ENCODE measurements around the gene REM1.

The REM1 gene

DNA sequence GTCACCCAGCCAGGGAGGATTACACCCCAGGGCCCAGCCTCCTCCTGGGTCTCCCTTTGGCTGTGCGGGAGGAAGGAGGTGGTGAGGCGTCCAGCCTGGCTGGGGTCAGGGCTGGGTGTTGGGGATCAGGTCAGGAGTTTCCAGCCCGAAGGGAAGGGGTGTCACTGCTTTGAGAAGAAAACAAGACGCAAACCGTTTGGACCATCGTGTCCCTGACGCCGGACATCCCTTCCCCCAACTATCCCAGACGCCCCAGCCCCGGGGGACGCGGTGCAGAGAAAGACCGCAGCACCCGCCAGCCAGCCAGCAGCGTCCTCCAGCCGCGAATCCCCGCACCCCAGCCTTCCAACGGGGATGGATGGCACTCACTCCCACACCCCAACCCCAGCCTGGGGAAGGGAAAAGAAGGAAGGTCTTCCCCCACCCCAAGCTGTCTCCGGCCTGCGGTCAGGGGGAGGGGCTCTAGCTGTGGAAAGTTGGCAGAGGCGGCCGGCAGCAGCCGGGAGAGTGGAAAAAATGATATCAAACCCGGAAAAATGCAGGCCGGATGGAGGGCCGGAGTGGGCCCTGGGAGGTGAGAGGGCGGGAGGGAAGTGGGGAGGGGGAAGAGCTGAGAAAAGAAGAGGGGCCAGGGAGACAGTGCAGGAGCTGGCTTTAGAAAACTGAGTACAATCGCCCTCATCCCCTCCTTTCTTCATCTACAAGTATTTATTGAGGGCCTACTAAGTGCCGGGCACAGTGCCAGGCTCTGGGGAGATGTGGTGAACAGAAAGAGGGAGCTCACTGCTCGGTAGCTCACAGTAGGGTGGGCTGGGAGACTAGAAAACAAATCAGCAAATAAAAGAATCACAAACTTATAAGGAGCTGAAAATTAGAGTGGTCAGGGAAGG is 10.6 kb downstream of the REM1 start:
- DNase-seq: no peak

DNA sequence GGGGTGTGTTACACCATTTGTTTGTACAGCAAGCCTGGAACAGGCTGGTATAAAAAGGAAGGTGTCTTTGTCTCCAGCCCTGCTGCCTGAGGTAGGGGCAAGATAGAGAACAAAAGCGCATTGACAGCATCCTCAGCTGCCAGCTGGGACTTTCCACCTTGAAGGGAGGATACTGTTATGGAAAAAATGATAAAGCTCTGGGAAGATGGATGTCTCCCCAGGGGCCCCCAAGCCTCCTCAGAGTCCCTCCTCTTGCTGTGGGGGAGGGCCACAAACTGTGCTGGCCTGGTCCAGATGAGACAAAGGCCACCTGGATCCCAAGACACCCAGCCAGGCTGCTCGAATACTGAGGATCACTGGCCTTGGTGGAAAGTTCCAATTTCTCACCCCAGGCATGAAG is 13.0 kb downstream of the REM1 start:
- DNase-seq: no peak

DNA sequence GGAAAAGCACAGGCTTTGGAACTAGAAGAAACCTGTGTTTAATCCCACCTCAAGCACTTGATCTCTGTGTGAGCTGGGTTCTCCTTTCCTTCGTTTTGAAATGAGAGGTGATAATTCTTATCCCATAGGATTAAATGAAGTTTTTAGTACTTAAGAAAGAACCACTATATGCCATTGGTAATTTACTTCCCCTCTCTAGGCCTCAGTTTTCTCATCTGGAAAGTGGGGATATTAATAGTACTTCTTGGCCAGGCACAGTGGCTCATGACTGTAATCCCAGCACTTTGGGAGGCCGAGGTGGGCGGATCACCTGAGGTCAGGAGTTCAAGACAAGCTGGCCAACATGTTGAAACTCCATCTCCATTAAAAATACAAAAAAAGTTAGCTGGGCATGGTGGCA is 14.1 kb downstream of the REM1 start:
- no peak for DNase-seq

DNA sequence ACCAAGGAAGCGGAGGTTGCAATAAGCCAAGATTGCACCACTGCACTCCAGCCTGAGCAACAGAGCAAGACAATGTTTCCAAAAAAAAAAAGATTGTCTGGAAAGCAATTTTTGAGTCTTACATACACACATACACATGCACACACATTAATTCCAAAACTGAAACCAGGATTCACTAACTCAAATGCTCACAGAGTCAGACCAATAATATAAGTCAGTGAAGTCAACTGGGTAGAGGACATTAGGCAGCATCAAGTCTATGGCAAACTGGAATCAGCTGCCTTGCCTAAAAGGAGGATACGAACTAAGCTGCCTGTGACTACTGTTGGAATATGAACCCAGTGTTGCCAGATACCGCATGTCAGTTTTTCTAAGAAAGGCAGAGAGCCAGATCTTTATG is 15.7 kb downstream of the REM1 start:
- no peak for DNase-seq

DNA sequence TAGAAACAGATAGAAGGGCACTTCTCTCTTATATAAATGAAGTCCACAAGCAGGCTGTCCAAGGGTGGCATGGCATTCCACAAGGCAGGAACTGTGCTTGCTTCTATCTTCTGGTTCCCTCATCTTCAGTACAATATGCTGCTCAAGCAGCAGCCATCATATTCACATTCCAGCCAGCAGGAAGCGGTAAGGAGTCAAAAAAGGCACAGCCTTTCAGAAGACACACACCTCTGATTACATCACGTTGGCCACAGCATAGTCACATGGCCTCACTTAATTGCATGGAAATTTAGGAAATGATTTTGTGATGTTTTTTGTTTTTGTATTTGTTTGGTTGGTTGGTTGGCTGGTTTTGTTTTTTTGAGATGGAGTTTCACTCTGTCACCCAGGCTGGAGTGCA is 19.0 kb downstream of the REM1 start:
- DNase-seq: peak; percentile 26 to 40

DNA sequence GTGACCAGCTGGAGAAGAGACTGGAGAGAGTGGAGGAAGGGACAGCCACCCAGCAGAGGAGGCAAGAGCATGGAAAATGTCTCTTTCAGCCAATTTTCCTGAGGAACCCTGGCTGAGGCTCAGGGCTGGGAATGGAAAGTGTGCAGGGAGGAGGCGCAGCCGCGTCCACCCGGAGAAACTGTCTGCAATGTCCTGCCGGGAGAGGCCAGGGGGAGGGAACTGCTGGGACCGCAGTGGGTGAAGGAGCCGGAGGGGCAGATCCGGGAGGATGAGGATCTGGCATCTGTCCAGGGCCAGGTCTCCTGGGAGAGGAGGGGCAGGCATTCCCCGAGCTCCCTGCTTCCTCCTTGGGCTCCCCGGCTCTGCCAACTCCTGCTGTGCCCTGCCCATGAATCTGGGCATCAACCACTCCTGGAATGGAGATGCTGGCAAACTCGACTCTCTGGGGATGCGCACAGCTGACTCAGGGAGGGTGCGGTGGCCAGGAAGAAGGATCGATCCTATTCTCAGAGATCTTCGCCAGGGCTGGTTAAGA is 21.7 kb downstream of the REM1 start:
- DNase-seq: no peak

DNA sequence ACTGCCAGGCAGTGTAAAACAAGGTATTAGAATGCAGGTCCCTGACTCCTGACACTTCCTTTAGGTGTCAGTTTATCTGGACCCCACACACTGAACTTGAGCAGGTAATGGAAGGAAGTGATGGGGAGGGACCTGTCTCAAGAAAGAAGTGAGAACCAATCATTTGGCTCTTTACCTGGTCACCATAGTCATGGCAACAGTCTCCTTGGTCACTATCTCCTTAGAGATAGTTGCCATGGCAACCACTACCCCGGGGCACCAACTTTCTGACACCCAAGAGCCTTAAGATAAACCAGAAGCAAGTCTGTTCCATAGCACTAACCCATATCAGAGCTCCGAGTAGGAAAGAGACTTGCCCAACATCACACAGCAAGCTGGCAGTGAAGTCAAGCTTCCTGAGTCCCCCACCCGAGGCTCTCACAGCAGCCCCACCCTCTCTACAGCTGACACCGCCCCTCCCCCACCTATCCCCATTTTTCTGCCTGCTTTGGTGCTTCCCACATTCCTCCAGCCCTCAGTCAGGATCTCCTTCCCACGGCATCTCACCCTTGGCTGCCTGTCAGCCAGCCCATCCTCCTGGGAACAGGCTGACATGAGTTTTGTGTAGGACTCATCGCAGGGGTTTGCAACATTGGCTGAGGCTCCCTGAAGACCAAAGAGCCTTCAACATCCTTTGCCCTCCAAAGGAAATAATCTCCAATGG is 22.9 kb downstream of the REM1 start:
- no peak for DNase-seq

DNA sequence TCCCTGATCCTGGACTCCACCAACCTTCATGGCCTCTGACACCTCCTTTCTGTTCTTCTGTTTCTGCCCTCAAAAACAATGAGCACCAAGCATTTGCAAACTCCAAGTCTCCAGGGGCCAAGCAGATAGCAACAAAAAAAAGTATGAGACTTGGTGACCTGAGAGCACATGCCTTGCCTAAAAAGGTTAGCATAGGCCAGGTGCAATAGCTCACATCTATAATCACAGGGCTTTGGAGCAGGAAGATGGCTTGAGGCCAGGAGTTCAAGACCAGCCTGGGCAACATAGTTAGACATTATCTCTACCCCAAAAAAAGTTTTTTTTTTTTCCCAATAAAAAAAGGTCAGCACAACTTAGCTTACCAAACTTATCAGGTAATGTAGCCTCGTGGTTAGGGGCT is 25.4 kb downstream of the REM1 start:
- no peak for DNase-seq

DNA sequence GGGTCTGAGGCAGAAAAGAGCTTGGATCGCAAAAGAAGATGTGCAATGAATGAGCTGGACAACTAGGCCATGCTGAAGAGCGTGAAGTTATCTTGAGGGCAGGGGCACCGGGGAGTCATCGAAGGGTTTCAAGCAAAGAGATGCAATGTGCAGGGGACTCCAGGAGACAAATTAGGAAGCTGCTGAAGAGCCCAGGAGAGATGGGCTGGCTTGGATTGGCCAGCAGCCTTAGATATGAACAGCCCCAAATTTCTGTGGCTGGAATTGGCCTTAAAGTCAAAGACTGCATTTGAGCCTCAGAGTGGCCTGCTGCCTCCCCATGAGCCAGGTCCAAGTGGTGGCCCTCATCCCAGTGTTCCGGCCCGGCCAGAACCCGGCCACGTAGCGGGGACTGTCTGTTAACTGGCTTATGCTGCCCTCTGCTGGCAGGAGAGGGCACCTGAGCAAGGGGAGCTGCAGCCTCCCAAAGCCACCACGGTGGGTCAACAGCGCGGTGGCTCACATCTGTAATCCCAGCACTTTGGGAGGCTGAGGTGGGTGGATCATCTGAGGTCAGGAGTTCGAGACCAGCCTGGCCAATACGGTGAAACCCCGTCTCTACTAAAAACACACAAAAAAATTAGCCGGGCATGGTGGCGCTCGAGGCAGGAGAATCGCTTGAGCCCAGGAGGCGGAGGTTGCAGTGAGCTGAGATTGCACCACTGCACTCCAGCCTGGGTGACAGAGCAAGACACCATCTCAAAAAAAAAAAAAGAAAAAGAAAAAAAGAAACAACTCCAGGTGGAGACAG is 28.0 kb downstream of the REM1 start:
- peak; percentile 71 to 80 for DNase-seq

DNA sequence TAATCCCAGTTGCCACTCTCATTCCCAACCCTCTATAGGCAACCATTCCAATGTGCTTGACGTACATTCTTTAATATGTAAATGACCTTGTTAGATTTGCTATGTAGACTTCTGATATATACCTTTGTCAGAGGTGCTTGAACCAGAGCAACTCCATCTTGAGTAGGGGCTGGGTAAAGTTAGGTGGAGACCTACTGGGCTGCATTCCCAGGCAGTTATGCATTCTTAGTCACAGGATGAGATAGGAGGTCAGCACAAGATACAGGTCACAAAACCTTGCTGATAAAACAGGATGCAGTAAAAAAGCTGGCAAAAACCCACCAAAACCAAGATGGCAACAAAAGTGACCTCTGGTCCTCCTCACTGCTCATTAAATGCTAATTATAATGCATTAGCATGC is 30.8 kb downstream of the REM1 start:
- no peak for DNase-seq

DNA sequence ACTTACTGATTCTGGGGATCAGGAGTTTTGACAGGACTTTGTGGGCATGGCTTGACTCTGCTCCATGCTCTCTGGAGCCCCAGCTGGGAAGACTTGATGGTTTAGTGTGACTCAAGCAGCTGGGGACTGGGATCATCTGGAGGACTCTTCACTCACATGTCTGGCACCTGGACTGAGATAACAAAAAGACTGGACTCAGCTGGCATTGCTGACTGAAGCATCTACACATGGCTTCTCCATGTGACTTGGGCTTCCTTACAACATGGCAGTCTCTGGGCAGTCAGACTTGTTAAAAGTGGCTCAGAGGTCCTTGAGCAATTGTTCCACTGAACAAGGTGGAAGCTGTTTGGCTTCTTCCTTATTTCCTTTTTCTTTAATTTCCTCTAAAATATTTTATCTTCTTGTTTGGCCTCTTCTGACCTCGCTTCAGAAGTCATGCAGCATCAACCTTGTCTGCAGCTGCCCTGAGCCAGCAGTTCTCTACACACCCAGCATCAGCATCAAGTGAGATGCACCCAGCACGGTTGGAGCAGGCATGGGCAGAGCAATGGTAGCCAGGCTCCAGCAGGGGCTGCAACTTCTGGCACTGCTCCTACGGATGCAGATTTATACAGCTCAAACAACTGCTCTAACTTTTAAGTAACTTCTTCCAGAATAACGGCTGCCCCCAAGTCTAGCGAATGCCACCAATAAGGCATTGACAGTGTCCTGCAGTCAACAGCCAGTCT is 33.6 kb downstream of the REM1 start:
- no peak for DNase-seq

DNA sequence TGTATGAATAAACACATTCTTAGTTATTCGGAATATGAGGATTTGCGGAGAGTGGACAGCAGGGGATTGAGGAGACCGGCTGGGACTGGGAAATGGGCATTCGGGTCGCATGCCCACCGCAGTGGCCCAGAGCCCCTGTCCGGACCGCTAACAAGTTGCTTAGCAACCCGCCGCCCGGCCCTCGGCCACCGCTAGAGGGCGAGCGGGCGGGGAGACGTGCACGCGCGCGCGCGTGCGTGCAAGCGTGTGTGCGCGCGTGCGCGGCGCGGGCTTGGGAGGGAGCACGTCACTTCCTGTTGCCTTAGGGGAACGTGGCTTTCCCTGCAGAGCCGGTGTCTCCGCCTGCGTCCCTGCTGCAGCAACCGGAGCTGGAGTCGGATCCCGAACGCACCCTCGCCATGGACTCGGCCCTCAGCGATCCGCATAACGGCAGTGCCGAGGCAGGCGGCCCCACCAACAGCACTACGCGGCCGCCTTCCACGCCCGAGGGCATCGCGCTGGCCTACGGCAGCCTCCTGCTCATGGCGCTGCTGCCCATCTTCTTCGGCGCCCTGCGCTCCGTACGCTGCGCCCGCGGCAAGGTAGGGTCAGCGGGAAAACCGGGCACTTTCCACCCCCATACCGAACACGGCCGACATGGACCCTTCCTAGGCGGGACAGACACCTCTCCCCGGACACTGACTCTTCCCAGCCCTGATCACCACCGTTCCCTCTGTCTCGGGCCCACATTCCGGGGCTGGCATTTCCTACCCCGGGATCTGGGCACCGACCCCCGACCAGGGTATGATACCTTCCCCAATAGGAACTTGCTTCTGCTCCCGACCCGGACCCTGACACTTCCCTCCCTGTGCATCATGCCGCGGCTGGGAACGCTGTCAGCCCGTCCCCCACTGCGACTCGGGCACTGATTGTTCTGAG is 39.3 kb downstream of the REM1 start, which contains the start of gene HM13:
TSS of gene HM13 (plus strand) at position 289 of the 918 bp plus-strand sequence. CDS start at position 399, 110 bp downstream.
- DNase-seq: peak; percentile 92 to 97

DNA sequence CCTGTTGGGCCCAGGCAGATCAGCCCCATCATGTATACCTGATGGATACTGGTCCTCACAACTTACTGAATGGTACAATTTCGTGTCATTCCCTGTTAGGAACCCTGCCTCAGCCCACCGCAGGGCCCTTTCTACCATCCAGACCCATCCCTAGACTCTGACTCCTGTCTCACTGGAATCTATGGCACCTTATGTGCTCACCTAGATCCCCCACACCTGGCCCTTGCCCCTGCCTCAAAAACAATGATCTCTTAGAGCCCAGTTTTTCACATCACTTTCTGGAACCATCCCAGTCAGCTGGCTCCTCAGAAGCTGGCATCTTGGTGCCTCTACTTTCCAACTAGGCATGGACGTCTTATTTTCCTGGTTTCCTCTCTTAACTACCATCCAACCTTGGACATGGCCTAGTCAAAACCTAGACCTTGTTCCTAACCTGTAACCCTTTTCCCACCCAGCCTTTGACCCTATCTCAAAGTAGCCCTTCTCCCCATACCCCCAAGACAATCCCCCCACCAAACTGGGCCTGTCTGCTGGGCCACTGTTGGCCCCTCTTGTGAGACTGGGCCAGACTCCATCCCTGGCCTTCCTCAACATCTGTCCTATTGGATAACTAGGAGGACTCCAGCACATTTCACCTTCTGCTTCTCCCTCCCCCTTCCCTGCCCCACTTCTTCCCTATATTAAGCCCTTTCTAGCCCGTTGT is 40.1 kb downstream of the REM1 start:
- no peak for DNase-seq

DNA sequence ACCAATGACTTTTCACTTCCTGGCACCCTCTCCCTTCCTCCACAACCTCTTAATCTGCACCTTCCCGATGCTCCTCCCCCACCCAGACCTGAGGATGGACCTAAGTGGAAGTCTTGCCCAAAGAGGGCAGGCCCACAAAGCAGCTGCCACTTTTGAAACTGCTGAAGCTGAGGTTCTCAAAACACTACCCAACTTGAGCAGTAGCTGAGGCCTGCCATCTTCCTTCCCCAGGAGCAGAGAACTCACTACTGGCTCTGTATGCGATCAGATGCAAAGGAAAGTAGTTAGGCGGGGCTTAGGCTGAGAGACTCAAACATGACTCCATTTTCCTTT is 40.7 kb downstream of the REM1 start:
- DNase-seq: peak; percentile 41 to 58

DNA sequence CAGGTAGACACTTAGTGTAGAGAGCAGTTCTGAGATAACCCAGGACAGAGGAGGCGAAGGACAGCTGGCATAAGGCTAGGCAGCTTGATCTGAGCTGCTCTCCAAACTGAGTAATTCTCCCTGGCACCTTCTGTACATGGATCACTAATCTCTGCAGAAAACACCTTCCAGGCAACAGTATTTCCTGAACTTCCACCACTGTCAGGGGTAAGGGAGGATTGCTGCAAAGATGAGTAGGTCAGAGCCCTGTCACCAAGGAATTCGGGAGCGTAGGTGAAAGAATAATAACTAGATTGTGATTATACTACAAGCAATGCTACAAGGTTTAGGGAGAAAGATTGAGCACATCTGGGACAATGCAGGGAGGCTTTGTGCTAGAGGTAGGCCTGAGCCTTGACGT is 41.1 kb downstream of the REM1 start:
- DNase-seq: no peak

DNA sequence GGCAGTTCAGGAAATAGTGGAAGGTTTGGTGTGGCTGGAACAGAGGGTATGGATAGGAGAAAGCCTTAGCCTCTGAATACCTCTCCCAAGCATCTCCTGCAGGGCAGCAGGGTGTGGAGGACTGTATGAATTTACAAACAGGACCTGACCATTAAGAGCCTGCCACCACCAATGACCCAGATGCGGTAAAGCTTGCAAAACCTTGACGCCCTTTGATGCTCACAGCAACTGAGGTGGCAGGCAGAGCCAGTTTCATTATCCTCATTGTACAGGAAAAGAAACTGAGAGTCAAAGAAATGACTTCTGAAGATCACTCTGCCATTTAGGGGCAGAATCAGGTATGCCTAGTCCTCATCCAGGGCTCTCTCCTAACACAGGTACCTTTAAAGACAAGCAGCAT is 41.6 kb downstream of the REM1 start:
- DNase-seq: no peak

DNA sequence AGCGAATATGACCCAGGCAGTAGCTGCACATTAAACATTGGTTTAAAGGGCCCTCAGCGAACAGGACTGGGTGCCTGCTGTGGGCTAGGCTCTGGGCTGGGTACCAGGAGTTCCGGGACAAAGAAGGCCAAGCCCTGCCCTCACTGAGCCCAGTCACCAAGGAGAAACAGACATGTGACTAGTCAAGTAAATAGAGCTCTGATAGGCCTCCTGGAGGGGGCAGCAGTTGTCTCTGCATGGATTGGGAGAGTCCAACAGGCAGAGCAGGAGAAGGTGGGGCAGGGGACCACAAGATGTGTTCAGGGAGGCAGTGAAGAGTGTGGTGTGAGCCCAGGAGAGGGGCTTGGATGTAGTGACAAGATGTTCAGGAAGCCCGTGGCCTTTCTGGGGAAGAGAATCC is 42.3 kb downstream of the REM1 start:
- DNase-seq: peak; percentile 64 to 79

DNA sequence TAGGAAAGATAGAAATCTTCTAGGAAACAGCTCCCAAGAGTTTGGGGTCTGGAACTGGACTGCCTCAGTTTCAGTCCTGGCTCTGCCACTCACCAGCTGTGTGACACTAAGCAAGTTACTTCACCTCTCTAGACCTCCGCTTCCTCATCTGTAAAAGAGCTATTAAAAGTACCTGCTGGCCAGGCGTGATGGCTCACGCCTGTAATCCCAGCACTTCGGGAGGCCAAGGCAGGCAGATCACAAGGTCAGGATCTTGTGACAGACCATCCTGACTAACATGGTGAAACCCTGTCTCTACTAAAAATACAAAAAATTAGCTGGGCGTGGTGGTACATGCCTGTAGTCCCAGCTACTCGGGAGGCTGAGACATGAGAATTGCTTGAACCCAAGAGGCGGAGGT is 46.2 kb downstream of the REM1 start:
- DNase-seq: peak; percentile 80 to 90

DNA sequence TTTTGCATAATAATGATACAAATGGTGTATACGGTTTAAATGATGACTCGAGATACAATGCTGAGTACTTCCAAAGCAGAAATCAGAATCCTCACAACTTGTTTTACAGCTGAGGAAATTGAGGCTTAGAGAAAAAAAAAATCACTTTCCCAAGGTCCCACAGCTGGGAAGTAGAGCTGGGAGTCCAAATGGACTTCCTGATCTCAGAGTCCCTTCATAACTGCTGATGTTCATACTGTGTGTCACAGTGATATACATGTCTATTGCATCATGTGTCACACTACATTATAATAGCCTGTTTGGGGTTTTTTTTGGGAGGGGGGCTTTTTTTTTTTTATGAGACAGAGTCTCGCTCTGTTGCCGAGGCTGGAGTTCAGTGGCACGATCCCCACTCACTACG is 47.6 kb downstream of the REM1 start:
- peak; percentile 62 to 70 for DNase-seq
